H1 (cell line): ENCODE data around the gene TTBK2. TPM values are rescaled to one million over a fixed set of nuclear protein-coding genes. Genes with fewer than 3 reads are reported as not detected.

ENCODE experiments used
- CTCF ChIA-PET: fragments of 300-600 bp; sonication (Branson Sonifier 250); formaldehyde crosslinking; loops from one replicate; lab custom pipeline; 2021; ENCODE audit not compliant: partially characterized antibody; lab: Charles Lee
- POLR2A ChIA-PET: fragments of 300-600 bp; sonication (Branson Sonifier 250); formaldehyde crosslinking; loops from one replicate; lab custom pipeline; 2021; ENCODE audit warnings: inconsistent platforms; ENCODE audit not compliant: partially characterized antibody; lab: Charles Lee
- DNase-seq, 2 experiments: peaks; one replicate each; pipeline versions ENCODE4 v3.0.0 to v3.0.0-alpha.2; 2010 to 2022; ENCODE audit warnings: low spot score in 2 of 2, low read depth in 1 of 2, mixed read lengths in 1 of 2
- FAIRE-seq: peaks from 2 replicates; lab custom pipeline; 2011; peaks lifted over from hg19 to GRCh38; lab: Jason Lieb, UNC
- H2AFZ ChIP-seq: 2 replicates; pipeline ENCODE4 v1.8.1; 2012; ENCODE audit warnings: low read length, inconsistent platforms
- H2AK5ac ChIP-seq: 2 replicates; pipeline ENCODE4 v1.6.1; 2013; ENCODE audit warnings: low read depth, low read length
- H2BK120ac ChIP-seq: replicated peaks from 2 replicates; pipeline ENCODE3; 2013; ENCODE audit warnings: low read depth, low read length, inconsistent platforms
- H2BK12ac ChIP-seq: 2 replicates; pipeline ENCODE4 v1.6.1; 2013; ENCODE audit warnings: low read depth, low read length
- H2BK15ac ChIP-seq: 2 replicates; pipeline ENCODE4 v1.6.1; 2013; ENCODE audit warnings: low read length
- H2BK20ac ChIP-seq: 2 replicates; pipeline ENCODE4 v1.6.1; 2013; ENCODE audit warnings: low read length
- H2BK5ac ChIP-seq: 2 replicates; pipeline ENCODE4 v1.6.1; 2013; ENCODE audit warnings: low read depth, low read length
- H3K14ac ChIP-seq: 2 replicates; pipeline ENCODE4 v1.6.1; 2013; ENCODE audit warnings: inconsistent platforms; ENCODE audit not compliant: insufficient read length
- H3K18ac ChIP-seq: 2 replicates; pipeline ENCODE4 v1.6.1; 2013; ENCODE audit warnings: low read length; ENCODE audit errors: extremely low read depth
- H3K23ac ChIP-seq: 2 replicates; pipeline ENCODE4 v1.6.1; 2013; ENCODE audit warnings: inconsistent platforms; ENCODE audit not compliant: insufficient read length
- H3K23me2 ChIP-seq: 2 replicates; pipeline ENCODE4 v1.6.1; 2013; ENCODE audit warnings: low read depth, low read length
- H3K27ac ChIP-seq: 2 replicates; pipeline ENCODE4 v1.6.1; 2011; ENCODE audit warnings: low read depth, low read length, inconsistent platforms
- H3K27me3 ChIP-seq, 4 experiments: replicated peaks in 1 of 4; 1 replicate in 1 of 4; 2 replicates in 3 of 4; pipeline versions ENCODE4 v1.6.1 to v1.8.1; 2011 to 2013; ENCODE audit warnings: low read length in 3 of 4, mild to moderate bottlenecking in 3 of 4, inconsistent platforms in 2 of 4, mixed read lengths in 2 of 4, moderate library complexity in 1 of 4; ENCODE audit not compliant: control insufficient read depth in 3 of 4, insufficient read depth in 3 of 4; ENCODE audit errors: extremely low read depth in 1 of 4
- H3K36me3 ChIP-seq, 4 experiments: 2 replicates each; pipeline versions ENCODE4 v1.6.1 to v1.8.1; 2011 to 2013; ENCODE audit warnings: mild to moderate bottlenecking in 4 of 4, low read length in 3 of 4, moderate library complexity in 2 of 4, control low read depth in 1 of 4, inconsistent platforms in 1 of 4; ENCODE audit not compliant: insufficient read depth in 4 of 4, control insufficient read depth in 2 of 4
- H3K4ac ChIP-seq: replicated peaks from 2 replicates; pipeline ENCODE3; 2013; ENCODE audit warnings: low read length, low read depth, mixed read lengths, inconsistent platforms; ENCODE audit not compliant: insufficient read length
- H3K4me1 ChIP-seq, 4 experiments: replicated peaks in 1 of 4; 1 replicate in 1 of 4; 2 replicates in 3 of 4; pipeline versions ENCODE4 v1.6.1 to v1.8.1; 2011 to 2013; ENCODE audit warnings: low read length in 3 of 4, inconsistent platforms in 2 of 4, mixed read lengths in 1 of 4; ENCODE audit not compliant: insufficient read depth in 4 of 4, control insufficient read depth in 3 of 4
- H3K4me2 ChIP-seq, 2 experiments: 2 replicates each; pipeline versions ENCODE4 v1.6.1 to v1.8.1; 2011 to 2013; ENCODE audit warnings: low read depth in 2 of 2, low read length in 2 of 2, control low read depth in 1 of 2, inconsistent platforms in 1 of 2, mild to moderate bottlenecking in 1 of 2; ENCODE audit not compliant: insufficient read depth in 1 of 2
- H3K4me3 ChIP-seq, 4 experiments: fragments of 200-600, 300-600 bp in 1 of 4; sonication (generic), shearing (Covaris generic), sonication (Bioruptor Twin) in 1 of 4; 2 replicates each; pipeline versions ENCODE4 v1.5.1 to v1.8.1; 2011 to 2016; ENCODE audit warnings: low read length in 4 of 4, low read depth in 3 of 4, control low read depth in 2 of 4, inconsistent platforms in 2 of 4, mild to moderate bottlenecking in 2 of 4, mixed read lengths in 1 of 4, moderate library complexity in 1 of 4; ENCODE audit not compliant: insufficient read depth in 2 of 4; ENCODE audit errors: extremely low read depth in 1 of 4
- H3K56ac ChIP-seq: replicated peaks from 2 replicates; pipeline ENCODE3; 2013; ENCODE audit warnings: low read depth, mild to moderate bottlenecking, mixed read lengths, low read length, inconsistent platforms; ENCODE audit not compliant: insufficient read length
- H3K79me1 ChIP-seq: 2 replicates; pipeline ENCODE4 v1.6.1; 2013; ENCODE audit warnings: low read depth, low read length, control low read depth
- H3K79me2 ChIP-seq, 2 experiments: 2 replicates each; pipeline versions ENCODE4 v1.6.1 to v1.8.1; 2012 to 2013; ENCODE audit warnings: low read length in 2 of 2, mild to moderate bottlenecking in 2 of 2, inconsistent platforms in 1 of 2; ENCODE audit not compliant: insufficient read depth in 2 of 2, control insufficient read depth in 1 of 2
- H3K9ac ChIP-seq, 4 experiments: replicated peaks in 1 of 4; 1 replicate in 1 of 4; 2 replicates in 3 of 4; pipeline versions ENCODE4 v1.6.1 to v1.8.1; 2011 to 2013; ENCODE audit warnings: low read depth in 3 of 4, low read length in 3 of 4, control low read depth in 2 of 4, mild to moderate bottlenecking in 2 of 4, moderate library complexity in 2 of 4, inconsistent platforms in 1 of 4; ENCODE audit errors: extremely low read depth in 1 of 4
- H3K9me3 ChIP-seq, 2 experiments: 2 replicates each; pipeline versions ENCODE4 v1.6.1 to v1.8.1; 2012 to 2013; ENCODE audit warnings: mild to moderate bottlenecking in 2 of 2, moderate library complexity in 2 of 2, control low read depth in 1 of 2, inconsistent platforms in 1 of 2, low read depth in 1 of 2, low read length in 1 of 2, mixed read lengths in 1 of 2; ENCODE audit not compliant: insufficient read depth in 2 of 2
- H4K20me1 ChIP-seq, 2 experiments: replicated peaks in 1 of 2; 2 replicates each; pipeline versions ENCODE3 to v1.8.1; 2011 to 2013; ENCODE audit warnings: inconsistent platforms in 2 of 2, low read length in 2 of 2, mild to moderate bottlenecking in 1 of 2; ENCODE audit not compliant: insufficient read depth in 2 of 2, control insufficient read depth in 1 of 2
- H4K5ac ChIP-seq: 2 replicates; pipeline ENCODE4 v1.6.1; 2013; ENCODE audit warnings: low read length, low read depth, mixed read lengths, inconsistent platforms; ENCODE audit not compliant: insufficient read length
- H4K8ac ChIP-seq: 2 replicates; pipeline ENCODE4 v1.8.0; 2013; ENCODE audit warnings: mild to moderate bottlenecking, moderate library complexity, low read length, inconsistent platforms; ENCODE audit not compliant: insufficient read depth; ENCODE audit errors: extremely low read depth
- H4K91ac ChIP-seq: replicated peaks from 2 replicates; pipeline ENCODE3; 2013; ENCODE audit warnings: low read length, mixed read lengths, inconsistent platforms; ENCODE audit not compliant: insufficient read length
- BACH1 ChIP-seq: IDR thresholded peaks from 2 replicates; pipeline ENCODE4 v1.6.1; 2012; ENCODE audit warnings: low read length, improper control_type of control experiment
- KDM5A ChIP-seq: fragments of 200-600 bp; IDR thresholded peaks from 2 replicates; pipeline ENCODE4 v1.7.1; 2012; ENCODE audit warnings: mild to moderate bottlenecking, low read length, inconsistent platforms, mixed read lengths
- MAFK ChIP-seq: IDR thresholded peaks from 2 replicates; pipeline ENCODE4 v1.6.1; 2012; ENCODE audit warnings: low read depth, mild to moderate bottlenecking, improper control_type of control experiment, low read length
- SRF ChIP-seq: IDR thresholded peaks from 2 replicates; pipeline ENCODE4 v1.6.1; 2011; ENCODE audit warnings: mild to moderate bottlenecking, low read depth, low read length, moderate library complexity
- WGBS, 2 experiments: shearing (Covaris generic) in 1 of 2; methylation state at CpG; one replicate each; pipeline versions ENCODE4 v1.1.6 to v1.1.7; 2013 to 2015; ENCODE audit warnings: low lambda C conversion rate in 2 of 2, mixed read lengths in 2 of 2, inconsistent platforms in 1 of 2, low coverage in 1 of 2, missing lambda C conversion rate in 1 of 2; ENCODE audit not compliant: insufficient replicate concordance in 2 of 2, insufficient coverage in 1 of 2, insufficient read length in 1 of 2; ENCODE audit errors: extremely low coverage in 1 of 2, missing lambda C conversion rate in 1 of 2; 5-methylcytosine and 5-hydroxymethylcytosine counted together
- polyA plus RNA-seq, 7 experiments: library from polyadenylated mRNA; depleted of rRNA in 3 of 7; stranded (reverse) in 5 of 7; unstranded in 2 of 7; fragments of >200 nt in 5 of 7; fragments of 200-250 nt in 2 of 7; gene quantifications; 1 replicate in 5 of 7; 2 replicates in 1 of 7; 4 replicates in 1 of 7; pipeline versions ENCODE4 v1.2.1 to v1.2.3, GENCODE V29; 2011 to 2013; ENCODE audit warnings: missing spikeins in 2 of 7, mixed read lengths in 2 of 7
- total RNA-seq: library from RNA; stranded (reverse); fragmentation: NEBNext Ultra II Directional; extraction: Animal tissue kit (Norgen Biotek cat#: 25700); gene quantifications from 2 replicates; pipeline ENCODE4 v1.2.1, GENCODE V29; 2021

TTBK2 gene
- total and polyA plus RNA-seq, 2 of the 8 experiments (the other 6 are each of a cell fraction or from before 2014, with no cell fraction given), result 2.7 to 18.2 TPM

DNA sequence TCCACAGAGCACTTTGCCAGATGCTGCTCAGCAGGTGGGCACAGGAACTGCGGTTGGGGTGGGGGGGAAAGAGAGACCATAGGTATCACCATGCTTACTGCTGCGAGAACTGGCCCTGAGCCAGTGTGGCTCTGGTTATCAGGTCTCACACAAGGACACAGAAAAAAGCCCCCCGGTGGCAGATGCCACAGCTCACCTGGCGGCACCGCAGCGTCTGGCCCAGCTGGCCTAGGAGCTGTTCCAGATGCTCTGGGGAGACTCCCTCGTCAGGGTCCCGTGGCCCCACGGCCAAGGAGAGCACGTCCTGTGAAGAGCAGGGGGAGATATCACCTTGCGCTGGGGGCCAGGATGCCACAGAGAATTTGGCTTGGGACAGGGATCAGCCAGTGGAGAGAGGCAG is 194.5 kb downstream of the TTBK2 start:
- Histone ChIP-seq H2BK12ac (no peak overlapping the region), H2BK5ac (no peak overlapping the region), H3K4me3 (no peak overlapping the region), H2AK5ac (no peak overlapping the region), H3K36me3 (peaks cover 10 to 50% (median 28%) of the 10 kb centered on the region in 4 experiments), H4K5ac (no peak overlapping the region), H3K27me3 (no peaks in the 10 kb centered on the region), H4K8ac (peak overlapping the region; percentile 35; the same call in 1 of the 2 replicates), H3K4me2 (no peak overlapping the region), H3K9me3 (no peaks in the 10 kb centered on the region), H3K9ac (no peak overlapping the region), H3K23ac (no peak overlapping the region), H3K18ac (no peak overlapping the region), H3K4ac (no peak overlapping the region), H2AFZ (no peak overlapping the region), H4K91ac (no peak overlapping the region), H3K4me1 (peaks cover 0 to 10% (median 7%) of the 10 kb centered on the region in 4 experiments; a peak in 5 of 7 replicates), H2BK20ac (no peak overlapping the region), H3K56ac (no peak overlapping the region), H3K79me2 (no peaks in the 10 kb centered on the region), H3K23me2 (0 out of 2 replicates have a peak, but pooled peaks cover 2% of the 10 kb centered on the region), H2BK15ac (no peak overlapping the region), H3K27ac (no peak overlapping the region), H4K20me1 (peaks cover 6 to 7% of the 10 kb centered on the region in 2 experiments), H3K14ac (no peak overlapping the region), H2BK120ac (no peak overlapping the region), H3K79me1 (no peaks in the 10 kb centered on the region; the same call in 1 of the 2 replicates)
- FAIRE-seq, result no peak
- DNase-seq, result peak in 1 of 2 experiments; percentile 48
- WGBS, 2 experiments, result 83% methylated on average over 11 of the region's 11 CpGs; no CpG with 5 or more reads in 1 of the 2 experiments
- POLR2A ChIA-PET, result interaction anchor here (1.2 kb wide), 1 partner anchor 9 kb away, joined by 4 read pairs; no protein-coding TSS in a partner anchor
- TF ChIP-seq BACH1, result no peak
- TF ChIP-seq SRF, result no peak
- TF ChIP-seq KDM5A, result no peak
- no peak for TF ChIP-seq MAFK
- CTCF ChIA-PET, result interaction anchor here (1.2 to 1.5 kb wide), 2 partner anchors 26 to 220 kb away, joined by 4 read pairs; no protein-coding TSS in a partner anchor
